GM12864 (cell line): Measurements from ENCODE around the gene LDLR.
A peak's percentile ranks its signal among the peaks of the same experiment; 100 is the strongest.
"Not testable (repeated sequence)": the region's sequence is repeated elsewhere in the genome, so short reads cannot be mapped to it uniquely, and the experiment has no call there.

Source experiments
- DNase-seq: peaks from one replicate; pipeline ENCODE4 v3.0.0-alpha.2; 2011; ENCODE audit warnings: low read depth
- H3K4me3 ChIP-seq: 2 replicates; pipeline ENCODE4 v1.5.1; 2011; ENCODE audit warnings: mild to moderate bottlenecking, low read depth, low read length, control low read depth
- CTCF ChIP-seq: IDR thresholded peaks from 2 replicates; pipeline ENCODE4 v1.5.1; 2011; ENCODE audit warnings: low read depth, mild to moderate bottlenecking, moderate library complexity, low read length, control low read depth, inconsistent platforms; ENCODE audit errors: missing control alignments

The LDLR gene

GRCh38 chr19:11154683-11155047, 65.4 kb downstream of the LDLR start:
- no peak for DNase-seq

DNA sequence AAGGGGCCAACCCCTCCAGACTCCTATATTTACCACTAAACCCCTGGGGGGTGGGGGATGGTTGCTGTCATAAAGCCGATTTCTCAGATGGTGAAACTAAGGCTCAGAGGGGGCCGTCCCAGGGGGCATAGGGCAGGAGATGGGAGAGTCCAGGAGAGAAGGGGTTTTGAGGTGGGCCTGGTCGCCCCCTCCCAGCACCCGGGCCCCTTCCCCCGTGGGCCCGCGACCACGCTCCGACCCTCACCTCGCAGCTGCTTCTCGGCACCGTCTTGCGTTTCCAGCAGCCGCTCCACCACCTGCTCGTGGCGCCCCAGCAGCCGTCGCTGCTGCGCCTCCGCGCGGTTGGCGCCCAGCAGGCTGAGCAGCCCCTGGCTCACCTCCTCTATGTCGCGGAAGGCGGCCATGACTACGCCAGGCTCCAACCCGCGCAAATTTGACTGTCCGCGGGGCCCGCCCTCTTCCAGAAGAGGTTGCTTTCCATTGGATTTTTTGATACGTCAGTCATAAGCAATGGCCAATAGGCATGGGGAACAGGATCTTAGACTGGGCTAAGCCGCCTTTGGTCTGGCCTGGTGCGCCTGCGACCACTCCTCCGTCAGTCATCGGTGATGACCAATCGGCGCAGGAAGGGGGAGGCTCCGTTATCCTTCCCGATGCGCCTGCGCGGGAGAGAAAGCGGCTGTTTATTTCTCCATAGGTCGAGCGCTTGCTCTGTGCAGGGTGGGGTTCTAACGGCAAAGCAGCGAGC, 66.3 kb downstream of the LDLR start, which contains the start of gene SPC24:
Gene SPC24 (minus strand): TSS at position 410 of the 748 bp plus-strand sequence. CDS start 6 bp downstream, at position 404.
- peak; percentile 97 for DNase-seq
- H3K4me3 ChIP-seq = peak within 1 kb of the TSS; percentile 95
- TF ChIP-seq CTCF = no peak

More at GRCh38 chr19:11154683-11155047, 65.4 kb downstream of the LDLR start:
- peak overlapping the region; percentile 95 for H3K4me3 ChIP-seq
- TF ChIP-seq CTCF = no peak

DNA sequence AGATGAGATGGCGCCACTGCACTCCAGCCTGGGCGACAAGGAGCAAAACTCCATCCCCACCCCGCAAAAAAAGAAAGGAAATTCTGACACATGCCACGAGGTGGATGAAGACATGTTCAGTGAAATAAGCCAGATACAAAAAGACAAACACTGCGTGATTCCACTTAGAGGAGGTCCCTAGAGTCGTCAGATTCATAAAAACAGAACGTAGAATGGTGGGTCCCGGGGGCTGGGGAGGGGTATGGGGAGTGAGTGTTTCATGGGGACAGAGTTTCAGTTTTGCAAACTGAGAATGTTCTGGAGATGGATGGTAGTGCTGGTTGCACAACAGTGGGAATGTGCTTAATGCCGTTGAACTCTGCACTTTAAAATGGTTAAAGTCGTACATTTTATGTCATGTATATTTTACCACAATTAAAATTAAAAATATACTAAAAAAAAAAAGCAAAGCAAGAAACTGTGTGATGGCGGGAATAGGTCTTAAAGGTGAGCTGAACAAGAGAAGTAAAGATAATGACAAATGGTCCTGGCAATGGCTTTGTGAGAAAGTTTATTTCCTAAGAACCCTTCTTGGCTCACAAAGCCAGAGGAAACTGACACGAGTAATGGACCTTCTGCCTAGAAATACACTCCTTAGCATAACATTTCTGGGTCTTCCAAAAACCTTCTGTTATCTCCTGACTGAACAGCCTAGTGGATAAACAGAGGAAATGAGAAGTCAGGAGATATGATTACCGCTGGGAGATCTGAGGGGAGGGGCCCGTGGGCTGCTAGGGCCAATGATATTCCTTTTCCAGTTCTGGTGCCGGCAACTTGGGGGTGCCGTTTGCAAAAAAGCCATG, 70.6 kb downstream of the LDLR start:
- DNase-seq = no peak
- TF ChIP-seq CTCF = no peak
- H3K4me3 ChIP-seq = no peak overlapping the region

GRCh38 chr19:11160440-11160768, 71.1 kb downstream of the LDLR start:
- not testable (repeated sequence) for H3K4me3 ChIP-seq, DNase-seq

GRCh38 chr19:11164296-11164695, 75.0 kb downstream of the LDLR start:
- DNase-seq = no peak
- no peak for TF ChIP-seq CTCF
- no peak overlapping the region for H3K4me3 ChIP-seq

DNA sequence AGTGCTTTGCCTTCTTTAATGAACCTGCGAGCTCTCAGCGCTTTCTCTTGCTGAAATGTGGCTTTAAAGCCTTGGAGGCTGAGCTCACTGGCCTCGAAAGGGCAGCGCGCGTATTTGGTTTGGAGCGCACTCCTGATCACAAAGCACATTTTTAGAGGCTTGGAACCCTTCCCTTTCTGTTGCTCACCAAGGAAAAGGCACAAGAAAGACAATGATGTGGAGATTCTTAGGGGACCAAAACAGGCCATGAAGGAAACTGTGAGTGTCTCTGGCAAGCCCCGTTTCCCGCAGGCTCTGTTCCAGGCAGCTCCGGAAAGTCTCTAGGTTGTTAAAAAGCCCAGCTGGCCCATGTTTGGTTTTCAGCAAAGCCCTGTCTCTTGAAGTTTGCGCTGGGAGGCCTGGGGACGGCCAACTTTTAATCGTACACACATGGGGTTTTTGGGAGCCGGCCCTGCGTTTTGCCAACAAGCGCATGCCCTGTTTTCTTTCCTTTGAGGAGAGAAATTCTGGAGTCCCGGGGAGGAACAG, 75.7 kb downstream of the LDLR start:
- TF ChIP-seq CTCF = no peak
- no peak for DNase-seq

DNA sequence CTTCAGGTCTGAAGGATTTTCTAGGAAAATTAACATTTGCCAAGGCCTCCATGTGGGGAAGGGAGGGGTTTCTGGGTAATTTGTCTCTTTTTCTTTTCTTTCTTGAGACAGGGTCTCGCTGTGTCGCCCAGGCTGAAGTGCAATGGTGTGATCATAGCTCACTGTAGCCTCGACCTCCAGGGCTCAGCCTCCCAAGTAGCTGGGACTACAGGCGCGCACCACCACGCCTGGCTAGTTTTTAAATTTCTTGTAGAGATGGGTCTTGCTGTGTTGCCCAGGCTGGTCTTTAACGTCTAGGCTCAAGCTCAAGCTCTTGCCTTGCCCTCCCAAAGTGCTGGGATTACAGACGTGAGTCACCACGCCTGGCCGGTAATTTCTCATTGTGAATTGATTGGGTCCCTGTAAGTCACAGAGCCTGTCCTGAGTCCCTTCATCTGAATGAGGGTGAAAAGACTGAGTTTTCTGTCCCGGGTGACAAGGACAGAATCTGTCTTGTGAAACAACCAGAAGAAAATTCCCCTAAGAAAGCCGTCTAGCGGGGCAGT, 76.3 kb downstream of the LDLR start:
- H3K4me3 ChIP-seq = no peak overlapping the region
- no peak for DNase-seq
- TF ChIP-seq CTCF = no peak

More for the DNA sequence above, 75.7 kb downstream of the LDLR start:
- no peak overlapping the region for H3K4me3 ChIP-seq
